Measurements from ENCODE around the gene IGF1. TPM values are rescaled to one million over a fixed set of nuclear protein-coding genes. Genes with fewer than 3 reads are reported as not detected.

Gene IGF1
- total and polyA plus RNA-seq, 2 experiments from 2014 or later, result not detected

GRCh38 chr12:102351322-102351721, 129.0 kb downstream of the IGF1 start:
- Histone ChIP-seq H3K27ac (no peak overlapping the region), H3K36me3 (no peaks in the 10 kb centered on the region), H3K4me3 (no peak overlapping the region), H3K4me1 (ENCODE audit: low read depth) (no peaks in the 10 kb centered on the region), H3K27me3 (no peaks in the 10 kb centered on the region), H3K9me3 (ENCODE audit: low read depth) (no peaks in the 10 kb centered on the region)
- no peak for TF ChIP-seq CTCF (IDR thresholded peaks at IDR 0.05; ENCODE audit: low read depth, low read length)
- DNase-seq (ENCODE audit: low read depth in 1 of 2, low spot score in 1 of 2), result no peak

GRCh38 chr12:102350070-102350469, 130.3 kb downstream of the IGF1 start:
- Histone ChIP-seq H3K9me3 (ENCODE audit: low read depth) (no peaks in the 10 kb centered on the region), H3K4me1 (ENCODE audit: low read depth) (no peaks in the 10 kb centered on the region), H3K27me3 (no peaks in the 10 kb centered on the region), H3K4me3 (no peak overlapping the region), H3K36me3 (no peaks in the 10 kb centered on the region), H3K27ac (no peak overlapping the region)
- TF ChIP-seq CTCF (IDR thresholded peaks at IDR 0.05; ENCODE audit: low read depth, low read length), result no peak
- no peak for DNase-seq (ENCODE audit: low read depth in 1 of 2, low spot score in 1 of 2)

GRCh38 chr12:102349079-102349478, 131.3 kb downstream of the IGF1 start:
- no peak for TF ChIP-seq CTCF (IDR thresholded peaks at IDR 0.05; ENCODE audit: low read depth, low read length)
- Histone ChIP-seq H3K27ac (no peak overlapping the region), H3K9me3 (ENCODE audit: low read depth) (no peaks in the 10 kb centered on the region), H3K4me3 (no peak overlapping the region), H3K27me3 (no peaks in the 10 kb centered on the region), H3K36me3 (no peaks in the 10 kb centered on the region), H3K4me1 (ENCODE audit: low read depth) (no peaks in the 10 kb centered on the region)
- no peak for DNase-seq (ENCODE audit: low read depth in 1 of 2, low spot score in 1 of 2)

- Histone ChIP-seq H3K27me3 (no peaks in the 10 kb centered on the region), H3K9me3 (ENCODE audit: low read depth) (no peaks in the 10 kb centered on the region), H3K27ac (no peak overlapping the region), H3K4me1 (ENCODE audit: low read depth) (no peaks in the 10 kb centered on the region), H3K36me3 (no peaks in the 10 kb centered on the region), H3K4me3 (no peak overlapping the region)
- TF ChIP-seq CTCF (IDR thresholded peaks at IDR 0.05; ENCODE audit: low read depth, low read length), result no peak
- DNase-seq (ENCODE audit: low read depth in 1 of 2, low spot score in 1 of 2), result no peak
These were observed 132.6 kb downstream of the IGF1 start for GRCh38 chr12:102347811-102348210.

Data from cardiac muscle cell (in vitro differentiated cells and primary cell).